Trophoblast cell (in vitro differentiated cells and primary cell): ENCODE measurements around the gene LINGO4.
"Not testable (repeated sequence)": the region's sequence is repeated elsewhere in the genome, so short reads cannot be mapped to it uniquely, and the experiment has no call there.

ENCODE experiments used
- DNase-seq, 2 donors: peaks; one replicate each; pipeline ENCODE4 v3.0.0-alpha.2; 2016
- H2AFZ ChIP-seq: 2 replicates; pipeline ENCODE4 v1.6.1; 2013; ENCODE audit warnings: low read length, moderate library complexity, mild to moderate bottlenecking; ENCODE audit not compliant: insufficient read depth, poor library complexity
- H2AK5ac ChIP-seq: 2 replicates; pipeline ENCODE4 v1.6.1; 2013; ENCODE audit warnings: mild to moderate bottlenecking, low read length
- H2BK120ac ChIP-seq: 2 replicates; pipeline ENCODE4 v1.6.1; 2013; ENCODE audit warnings: low read length, mild to moderate bottlenecking, moderate library complexity; ENCODE audit not compliant: insufficient read depth, poor library complexity
- H2BK12ac ChIP-seq: 2 replicates; pipeline ENCODE4 v1.6.1; 2013; ENCODE audit warnings: mild to moderate bottlenecking, low read length, moderate library complexity
- H2BK5ac ChIP-seq: 2 replicates; pipeline ENCODE4 v1.6.1; 2013; ENCODE audit warnings: low read length, low read depth, moderate library complexity, mild to moderate bottlenecking; ENCODE audit not compliant: poor library complexity
- H3K14ac ChIP-seq: 2 replicates; pipeline ENCODE4 v1.6.1; 2013; ENCODE audit warnings: mild to moderate bottlenecking, low read length
- H3K18ac ChIP-seq: 2 replicates; pipeline ENCODE4 v1.6.1; 2013; ENCODE audit warnings: mild to moderate bottlenecking, low read length
- H3K23ac ChIP-seq: 2 replicates; pipeline ENCODE4 v1.6.1; 2013; ENCODE audit warnings: low read length
- H3K27ac ChIP-seq: 2 replicates; pipeline ENCODE4 v1.5.1; 2013; ENCODE audit warnings: low read depth, mild to moderate bottlenecking, inconsistent platforms, low read length, moderate library complexity
- H3K27me3 ChIP-seq: 2 replicates; pipeline ENCODE4 v1.6.1; 2013; ENCODE audit warnings: inconsistent platforms, mild to moderate bottlenecking, low read length, moderate library complexity; ENCODE audit not compliant: insufficient read depth
- H3K36me3 ChIP-seq, 2 experiments: 1 replicate in 1 of 2; 2 replicates in 1 of 2; pipeline ENCODE4 v1.6.1; 2013; ENCODE audit warnings: low read length in 2 of 2, mild to moderate bottlenecking in 2 of 2, moderate library complexity in 1 of 2; ENCODE audit not compliant: insufficient read depth in 2 of 2, control insufficient read depth in 1 of 2
- H3K4ac ChIP-seq: 2 replicates; pipeline ENCODE4 v1.6.1; 2013; ENCODE audit warnings: low read depth, mild to moderate bottlenecking, low read length, moderate library complexity
- H3K4me1 ChIP-seq, 2 experiments: 1 replicate in 1 of 2; 2 replicates in 1 of 2; pipeline ENCODE4 v1.6.1; 2013; ENCODE audit warnings: low read length in 2 of 2, mild to moderate bottlenecking in 2 of 2, moderate library complexity in 1 of 2; ENCODE audit not compliant: insufficient read depth in 2 of 2, control insufficient read depth in 1 of 2
- H3K4me2 ChIP-seq: 2 replicates; pipeline ENCODE4 v1.6.1; 2013; ENCODE audit warnings: inconsistent platforms, mild to moderate bottlenecking, low read length, moderate library complexity
- H3K4me3 ChIP-seq: 2 replicates; pipeline ENCODE4 v1.5.1; 2013; ENCODE audit warnings: mild to moderate bottlenecking, low read depth, low read length, inconsistent platforms
- H3K79me1 ChIP-seq: one replicate; pipeline ENCODE4 v1.6.1; 2013; ENCODE audit warnings: low read length
- H3K79me2 ChIP-seq: 2 replicates; pipeline ENCODE4 v1.6.1; 2013; ENCODE audit warnings: low read length, mild to moderate bottlenecking; ENCODE audit not compliant: control insufficient read depth, insufficient read depth, poor library complexity
- H3K9ac ChIP-seq: 2 replicates; pipeline ENCODE4 v1.6.1; 2013; ENCODE audit warnings: mild to moderate bottlenecking, low read length
- H3K9me3 ChIP-seq: 2 replicates; pipeline ENCODE4 v1.6.1; 2013; ENCODE audit warnings: low read depth, mild to moderate bottlenecking, control low read depth, inconsistent platforms, low read length; ENCODE audit not compliant: insufficient read depth
- H4K12ac ChIP-seq: 2 replicates; pipeline ENCODE4 v1.6.1; 2013; ENCODE audit warnings: low read depth, mild to moderate bottlenecking, low read length, moderate library complexity
- H4K8ac ChIP-seq: 2 replicates; pipeline ENCODE4 v1.6.1; 2013; ENCODE audit warnings: low read depth, mild to moderate bottlenecking, low read length, moderate library complexity
- H4K91ac ChIP-seq: one replicate; pipeline ENCODE4 v1.6.1; 2013; ENCODE audit warnings: low read depth, mild to moderate bottlenecking, low read length, moderate library complexity
- WGBS: extraction: QIAGEN DNeasy Blood & Tissue Kit; methylation state at CpG from one replicate; pipeline ENCODE4 v1.1.7; 2013; ENCODE audit warnings: missing lambda C conversion rate; ENCODE audit not compliant: insufficient read length, insufficient coverage; ENCODE audit errors: extremely low coverage; 5-methylcytosine and 5-hydroxymethylcytosine counted together

The LINGO4 gene

GRCh38 chr1:151780736-151781135, 24.5 kb downstream of the LINGO4 start:
- not testable (repeated sequence) for H3K23ac ChIP-seq, H3K4me2 ChIP-seq, H2BK120ac ChIP-seq, DNase-seq, H4K8ac ChIP-seq, H3K36me3 ChIP-seq, H3K9ac ChIP-seq, H2AK5ac ChIP-seq, H4K91ac ChIP-seq, H4K12ac ChIP-seq, H3K18ac ChIP-seq, H3K14ac ChIP-seq, H2AFZ ChIP-seq, H3K79me1 ChIP-seq, H3K79me2 ChIP-seq, H2BK12ac ChIP-seq, H3K27me3 ChIP-seq, H3K27ac ChIP-seq, H2BK5ac ChIP-seq, H3K9me3 ChIP-seq, H3K4ac ChIP-seq, H3K4me3 ChIP-seq, H3K4me1 ChIP-seq
- WGBS = no CpG with 5 or more reads among the region's 5 CpGs

DNA sequence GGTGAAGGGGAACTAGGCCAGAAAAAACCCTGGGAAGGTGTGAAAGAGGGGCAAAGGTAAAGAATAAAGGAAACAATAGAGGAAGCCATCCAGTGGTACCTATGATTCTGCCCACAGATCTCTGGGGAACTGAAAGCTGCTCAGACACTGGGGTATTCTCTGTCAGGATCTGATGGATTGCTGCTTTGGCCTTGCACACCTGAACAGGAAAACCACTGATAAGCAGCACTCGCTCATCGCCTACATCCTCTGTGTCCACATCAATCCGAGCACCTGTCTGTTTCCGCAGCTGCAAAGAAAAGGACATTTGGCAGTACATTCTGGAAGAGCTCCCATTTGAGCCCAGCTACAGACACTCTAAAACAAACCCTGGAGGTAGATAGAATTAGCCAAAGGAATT, 25.4 kb downstream of the LINGO4 start:
- DNase-seq = no peak
- H3K9ac ChIP-seq = no peak overlapping the region
- H3K23ac ChIP-seq = no peak overlapping the region
- H3K9me3 ChIP-seq = no peaks in the 10 kb centered on the region
- H4K12ac ChIP-seq = no peak overlapping the region
- H3K18ac ChIP-seq = no peak overlapping the region
- H3K27me3 ChIP-seq = no peaks in the 10 kb centered on the region
- no peak overlapping the region for H3K14ac ChIP-seq
- H3K79me2 ChIP-seq = no peaks in the 10 kb centered on the region
- no peak overlapping the region for H2AK5ac ChIP-seq
- H3K36me3 ChIP-seq = peaks cover 2 to 3% of the 10 kb centered on the region in 2 experiments
- no peak overlapping the region for H4K8ac ChIP-seq
- no peak overlapping the region for H3K4ac ChIP-seq
- no peak overlapping the region for H3K4me3 ChIP-seq
- H2BK5ac ChIP-seq = no peak overlapping the region
- H3K4me2 ChIP-seq = no peak overlapping the region
- H4K91ac ChIP-seq = no peak overlapping the region
- no peaks in the 10 kb centered on the region for H3K4me1 ChIP-seq
- no CpG with 5 or more reads among the region's 4 CpGs for WGBS
- no peak overlapping the region for H2AFZ ChIP-seq
- H3K27ac ChIP-seq = no peak overlapping the region
- no peaks in the 10 kb centered on the region for H3K79me1 ChIP-seq
- H2BK12ac ChIP-seq = no peak overlapping the region
- H2BK120ac ChIP-seq = no peak overlapping the region

DNA sequence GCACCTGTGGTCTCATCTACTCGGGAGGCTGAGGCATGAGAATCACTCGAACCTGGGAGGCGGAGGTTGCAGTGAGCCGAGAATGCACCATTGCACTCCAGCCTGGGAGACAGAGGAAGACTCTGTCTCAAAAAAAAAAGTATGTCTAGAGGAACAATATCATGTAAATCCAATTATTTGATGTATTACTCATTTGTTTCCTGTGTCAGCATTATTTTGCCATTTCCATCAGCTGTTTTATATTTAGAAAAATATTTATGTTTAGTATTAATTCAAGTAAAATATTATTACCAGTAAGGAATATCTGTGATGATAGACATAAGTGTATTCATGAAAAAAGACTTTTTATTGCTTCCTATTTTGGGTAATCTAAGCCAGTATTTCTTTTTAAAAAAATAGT, 27.9 kb downstream of the LINGO4 start:
- H4K91ac ChIP-seq = no peak overlapping the region
- no peaks in the 10 kb centered on the region for H3K27me3 ChIP-seq
- no peak overlapping the region for H2BK120ac ChIP-seq
- no peak overlapping the region for H2BK5ac ChIP-seq
- H3K4me3 ChIP-seq = no peak overlapping the region
- peaks cover 0 to 3% of the 10 kb centered on the region in 2 experiments for H3K4me1 ChIP-seq
- no peak overlapping the region for H2AFZ ChIP-seq
- peaks cover 3 to 6% of the 10 kb centered on the region in 2 experiments for H3K36me3 ChIP-seq
- no peak overlapping the region for H3K14ac ChIP-seq
- H3K9me3 ChIP-seq = no peaks in the 10 kb centered on the region
- H3K79me1 ChIP-seq = no peaks in the 10 kb centered on the region
- H2AK5ac ChIP-seq = no peak overlapping the region
- no CpG with 5 or more reads among the region's 4 CpGs for WGBS
- H3K9ac ChIP-seq = no peak overlapping the region
- no peak overlapping the region for H3K4me2 ChIP-seq
- H4K8ac ChIP-seq = no peak overlapping the region
- DNase-seq = no peak
- no peak overlapping the region for H3K23ac ChIP-seq
- H3K27ac ChIP-seq = no peak overlapping the region
- no peaks in the 10 kb centered on the region for H3K79me2 ChIP-seq
- H3K18ac ChIP-seq = no peak overlapping the region
- H2BK12ac ChIP-seq = no peak overlapping the region
- no peak overlapping the region for H3K4ac ChIP-seq
- H4K12ac ChIP-seq = no peak overlapping the region

DNA sequence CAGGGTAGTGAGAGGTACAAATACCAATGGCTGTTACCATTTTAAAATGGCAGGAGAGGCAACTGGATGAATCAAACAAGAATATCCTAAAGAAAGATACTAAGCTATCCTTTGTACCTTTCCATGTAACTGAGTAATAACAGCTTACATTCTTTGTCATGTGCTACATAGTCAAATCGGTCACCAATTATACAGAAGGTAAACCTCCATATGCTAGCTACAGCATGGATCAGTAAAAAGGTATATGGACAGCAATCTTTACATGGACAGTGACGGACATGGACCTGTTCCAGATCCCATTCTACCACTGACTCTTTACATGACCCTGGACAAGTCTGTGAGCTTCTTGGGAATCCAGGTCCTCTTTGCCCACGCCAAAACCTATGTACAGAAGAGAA, 28.6 kb downstream of the LINGO4 start:
- no peaks in the 10 kb centered on the region for H3K79me2 ChIP-seq
- DNase-seq = no peak
- no peak overlapping the region for H4K8ac ChIP-seq
- H3K9ac ChIP-seq = no peak overlapping the region
- no peaks in the 10 kb centered on the region for H3K27me3 ChIP-seq
- no CpG with 5 or more reads among the region's 3 CpGs for WGBS
- H2BK12ac ChIP-seq = no peak overlapping the region
- H2BK120ac ChIP-seq = no peak overlapping the region
- no peak overlapping the region for H3K18ac ChIP-seq
- H3K36me3 ChIP-seq = peaks cover 3 to 6% of the 10 kb centered on the region in 2 experiments
- no peak overlapping the region for H2BK5ac ChIP-seq
- H3K4me1 ChIP-seq = peaks cover 0 to 3% of the 10 kb centered on the region in 2 experiments
- no peak overlapping the region for H3K4me3 ChIP-seq
- H3K4me2 ChIP-seq = no peak overlapping the region
- H4K12ac ChIP-seq = no peak overlapping the region
- H3K79me1 ChIP-seq = no peaks in the 10 kb centered on the region
- H3K14ac ChIP-seq = no peak overlapping the region
- no peak overlapping the region for H3K4ac ChIP-seq
- H2AFZ ChIP-seq = no peak overlapping the region
- no peak overlapping the region for H4K91ac ChIP-seq
- no peaks in the 10 kb centered on the region for H3K9me3 ChIP-seq
- no peak overlapping the region for H2AK5ac ChIP-seq
- H3K23ac ChIP-seq = no peak overlapping the region
- H3K27ac ChIP-seq = no peak overlapping the region
